K562 (cell line): Measurements from ENCODE around the gene NRXN3. TPM values are rescaled to one million over a fixed set of nuclear protein-coding genes. Genes with fewer than 3 reads are reported as not detected.

ENCODE experiments used
- CBX5 ChIP-seq: IDR thresholded peaks from 2 replicates; pipeline ENCODE4 v1.6.1; 2014; ENCODE audit warnings: low read depth, borderline replicate concordance
- FOS ChIP-seq: IDR thresholded peaks from 3 replicates; pipeline ENCODE4 v1.6.1; 2011; ENCODE audit not compliant: insufficient read length; ENCODE audit errors: extremely low read depth
- MGA ChIP-seq: fragments of 450-650 bp; IDR thresholded peaks from 2 replicates; pipeline ENCODE4 v1.6.1; 2016; ENCODE audit warnings: mild to moderate bottlenecking, moderate library complexity
- TEAD4 ChIP-seq, 2 experiments: sonication (generic) in 1 of 2; formaldehyde crosslinking in 1 of 2; IDR thresholded peaks; 2 replicates each; pipeline versions ENCODE4 v1.6.1 to v1.8.0; 2012 to 2022; ENCODE audit warnings: borderline replicate concordance in 1 of 2, inconsistent platforms in 1 of 2, low read length in 1 of 2, mild to moderate bottlenecking in 1 of 2, missing genetic modification reagents in 1 of 2
- polyA plus RNA-seq, 8 experiments: library from polyadenylated mRNA; depleted of rRNA in 4 of 8; stranded (reverse) in 5 of 8; unstranded in 3 of 8; fragments of >200 nt; fragmentation: Nextera tagmentation in 2 of 8; fragmentation: Illumina TruSeq in 1 of 8; extraction: Ambion mirVana in 2 of 8; extraction: Trizol in 1 of 8; gene quantifications; 2 replicates each; pipeline versions ENCODE4 v1.2.1 to v1.2.3, GENCODE V29; 2011 to 2014; ENCODE audit warnings: inconsistent platforms in 1 of 8, missing spikeins in 1 of 8
- total RNA-seq, 7 experiments: library from RNA; depleted of rRNA in 6 of 7; stranded (reverse); fragments of >200 nt in 6 of 7; fragmentation: Illumina TruSeq in 2 of 7; extraction: Trizol in 2 of 7; gene quantifications; 2 replicates each; pipeline versions ENCODE4 v1.2.1 to v1.2.3, GENCODE V29; 2011 to 2021; ENCODE audit warnings: low replicate concordance in 1 of 7
- TF ChIP-seq, protein P1 (sequence below): sonication (generic); formaldehyde crosslinking; IDR thresholded peaks from 2 replicates; pipeline ENCODE4 v1.8.1; 2023; ENCODE audit warnings: mild to moderate bottlenecking, missing genetic modification reagents

NRXN3 gene
- total and polyA plus RNA-seq, 9 of the 15 experiments (the other 6 are each of a cell fraction or from before 2014, with no cell fraction given), result 0.09 TPM; not detected in 8

GRCh38 chr14:79916281-79916680, 1746.1 kb downstream of the NRXN3 start (continued):
- TF ChIP-seq MGA (no peak), FOS (no peak), TEAD4 (IDR thresholded peaks at IDR 0.05; ENCODE audit: low read length) (no peak), TEAD4 (CRISPR knock-in tag; IDR thresholded peaks at IDR 0.05; ENCODE audit: borderline replicate concordance) (no peak), CBX5 (no peak)
- TF ChIP-seq, protein P1, sequence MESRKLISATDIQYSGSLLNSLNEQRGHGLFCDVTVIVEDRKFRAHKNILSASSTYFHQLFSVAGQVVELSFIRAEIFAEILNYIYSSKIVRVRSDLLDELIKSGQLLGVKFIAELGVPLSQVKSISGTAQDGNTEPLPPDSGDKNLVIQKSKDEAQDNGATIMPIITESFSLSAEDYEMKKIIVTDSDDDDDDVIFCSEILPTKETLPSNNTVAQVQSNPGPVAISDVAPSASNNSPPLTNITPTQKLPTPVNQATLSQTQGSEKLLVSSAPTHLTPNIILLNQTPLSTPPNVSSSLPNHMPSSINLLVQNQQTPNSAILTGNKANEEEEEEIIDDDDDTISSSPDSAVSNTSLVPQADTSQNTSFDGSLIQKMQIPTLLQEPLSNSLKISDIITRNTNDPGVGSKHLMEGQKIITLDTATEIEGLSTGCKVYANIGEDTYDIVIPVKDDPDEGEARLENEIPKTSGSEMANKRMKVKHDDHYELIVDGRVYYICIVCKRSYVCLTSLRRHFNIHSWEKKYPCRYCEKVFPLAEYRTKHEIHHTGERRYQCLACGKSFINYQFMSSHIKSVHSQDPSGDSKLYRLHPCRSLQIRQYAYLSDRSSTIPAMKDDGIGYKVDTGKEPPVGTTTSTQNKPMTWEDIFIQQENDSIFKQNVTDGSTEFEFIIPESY (CRISPR knock-in tag), result no peak
- TF ChIP-seq, all 486 proteins: peak for 0
